HepG2 (cell line): ENCODE measurements around the gene NEK7. TPM values are rescaled to one million over a fixed set of nuclear protein-coding genes. Genes with fewer than 3 reads are reported as not detected.

Experiments
- ATAC-seq: fragments of 200-7000 bp; cut with Tn5 transposase; 3 replicates; pipeline ENCODE4 v1.9.1; 2020; ENCODE audit warnings: mild to moderate bottlenecking, moderate library complexity
- BruUV-seq: library from RNA; stranded (reverse); fragments of 400-500 nt; replicated peaks from 2 replicates; lab custom pipeline; 2021; lab: Mats Ljungman, UMichigan
- CTCF ChIA-PET: fragments of 300-600 bp; formaldehyde crosslinking; extraction: SDS; loops from one replicate; lab custom pipeline; 2021; ENCODE audit warnings: low total read pairs, inconsistent platforms, low intra/inter-chr PET ratio; lab: Yijun Ruan, JAX
- POLR2A ChIA-PET: fragments of 350-600 bp; sonication (Branson Sonifier 250); formaldehyde crosslinking; loops from one replicate; lab custom pipeline; 2020; ENCODE audit warnings: antibody characterized with exemption, inconsistent platforms; lab: Yijun Ruan, JAX
- DNase-seq: peaks from one replicate; pipeline ENCODE4 v3.0.0-alpha.2; 2015; ENCODE audit warnings: low spot score
- FAIRE-seq: peaks from 3 replicates; lab custom pipeline; 2011; peaks lifted over from hg19 to GRCh38; lab: Jason Lieb, UNC
- H2AFZ ChIP-seq: one replicate; pipeline ENCODE4 v1.6.1; 2011; ENCODE audit warnings: low read length, inconsistent platforms
- H3K27ac ChIP-seq: fragments of 300-600 bp; 3 replicates; pipeline ENCODE4 v1.8.0; 2011; ENCODE audit warnings: mixed run types, mild to moderate bottlenecking, mixed read lengths, low read length, inconsistent platforms; ENCODE audit not compliant: insufficient read depth; ENCODE audit errors: extremely low read length
- H3K27me3 ChIP-seq, 2 experiments: fragments of 200-600 bp in 1 of 2; 2 replicates in 1 of 2; 3 replicates in 1 of 2; pipeline versions ENCODE4 v1.6.0 to v1.8.0; 2011; ENCODE audit warnings: low read length in 2 of 2, mild to moderate bottlenecking in 2 of 2, moderate library complexity in 2 of 2, inconsistent platforms in 1 of 2; ENCODE audit not compliant: insufficient read depth in 2 of 2, control insufficient read depth in 1 of 2
- H3K36me3 ChIP-seq, 2 experiments: fragments of 200-600 bp in 1 of 2; replicated peaks in 1 of 2; 2 replicates in 1 of 2; 3 replicates in 1 of 2; pipeline versions ENCODE4 v1.5.1 to v1.8.0; 2011; ENCODE audit warnings: low read length in 2 of 2, inconsistent platforms in 1 of 2; ENCODE audit not compliant: insufficient read depth in 2 of 2, control insufficient read depth in 1 of 2
- H3K4me1 ChIP-seq: 2 replicates; pipeline ENCODE4 v1.5.1; 2012; ENCODE audit warnings: low read length, inconsistent platforms; ENCODE audit not compliant: insufficient read depth
- H3K4me2 ChIP-seq: 2 replicates; pipeline ENCODE4 v1.6.0; 2011; ENCODE audit warnings: low read depth, low read length, inconsistent platforms
- H3K4me3 ChIP-seq, 3 experiments: fragments of 200-600 bp in 1 of 3; sonication (generic), shearing (Covaris generic) in 1 of 3; replicated peaks in 1 of 3; 2 replicates each; pipeline ENCODE4 v1.5.1; 2011 to 2016; ENCODE audit warnings: low read length in 3 of 3, inconsistent platforms in 2 of 3, low read depth in 2 of 3, mild to moderate bottlenecking in 2 of 3, control low read depth in 1 of 3, mixed read lengths in 1 of 3; ENCODE audit not compliant: insufficient read depth in 1 of 3
- H3K79me2 ChIP-seq: one replicate; pipeline ENCODE4 v1.6.1; 2011; ENCODE audit warnings: low read length, inconsistent platforms; ENCODE audit not compliant: insufficient read depth
- H3K9ac ChIP-seq: 2 replicates; pipeline ENCODE4 v1.6.0; 2011; ENCODE audit warnings: mild to moderate bottlenecking, low read depth, low read length, inconsistent platforms; ENCODE audit not compliant: insufficient read depth
- H3K9me3 ChIP-seq: 2 replicates; pipeline ENCODE4 v1.5.1; 2012; ENCODE audit warnings: mild to moderate bottlenecking, low read length
- H4K20me1 ChIP-seq: 2 replicates; pipeline ENCODE4 v1.6.0; 2011; ENCODE audit warnings: inconsistent platforms, mild to moderate bottlenecking, low read length, moderate library complexity; ENCODE audit not compliant: insufficient read depth
- BRCA1 ChIP-seq: sonication (generic); formaldehyde crosslinking; IDR thresholded peaks from 2 replicates; pipeline ENCODE4 v1.4.0; 2020; ENCODE audit warnings: missing genetic modification reagents
- ELK4 ChIP-seq: sonication (generic); formaldehyde crosslinking; IDR thresholded peaks from 2 replicates; pipeline ENCODE4 v1.9.0; 2021; ENCODE audit warnings: missing genetic modification reagents, borderline replicate concordance
- ERF ChIP-seq: IDR thresholded peaks from 2 replicates; pipeline ENCODE4 v1.6.1; 2018; ENCODE audit warnings: missing biosample characterization, missing genetic modification reagents
- ESRRA ChIP-seq: sonication (generic); formaldehyde crosslinking; IDR thresholded peaks from 2 replicates; pipeline ENCODE4 v1.5.1; 2020; ENCODE audit warnings: mild to moderate bottlenecking, low read depth, missing genetic modification reagents
- ISL2 ChIP-seq: sonication (generic); formaldehyde crosslinking; IDR thresholded peaks from 2 replicates; pipeline ENCODE4 v1.5.0; 2020; ENCODE audit warnings: missing genetic modification reagents
- KAT8 ChIP-seq: IDR thresholded peaks from 2 replicates; pipeline ENCODE4 v1.6.1; 2016; ENCODE audit warnings: missing genetic modification reagents, missing compliant biosample characterization
- NR2F2 ChIP-seq: IDR thresholded peaks from 2 replicates; pipeline ENCODE4 v1.6.1; 2012; ENCODE audit warnings: low read depth, inconsistent platforms, borderline replicate concordance
- PRDM10 ChIP-seq: sonication (generic); formaldehyde crosslinking; IDR thresholded peaks from 2 replicates; pipeline ENCODE4 v1.4.0; 2020; ENCODE audit warnings: low read depth, missing genetic modification reagents
- SAP130 ChIP-seq: IDR thresholded peaks from 2 replicates; pipeline ENCODE4 v1.6.1; 2016; ENCODE audit warnings: low read depth
- SKIL ChIP-seq: sonication (generic); formaldehyde crosslinking; IDR thresholded peaks from 2 replicates; pipeline ENCODE4 v1.8.0; 2022; ENCODE audit warnings: missing genetic modification reagents, mild to moderate bottlenecking, moderate library complexity, borderline replicate concordance
- SMAD3 ChIP-seq: sonication (generic); formaldehyde crosslinking; IDR thresholded peaks from 2 replicates; pipeline ENCODE4 v1.4.0; 2020; ENCODE audit warnings: missing genetic modification reagents
- TAF15 ChIP-seq: fragments of 200-400 bp; formaldehyde crosslinking; IDR thresholded peaks from one replicate; pipeline ENCODE4 v1.6.1; 2018; ENCODE audit warnings: mild to moderate bottlenecking, low read depth, low read length; ENCODE audit not compliant: poor library complexity, severe bottlenecking
- YEATS4 ChIP-seq: sonication (generic); formaldehyde crosslinking; IDR thresholded peaks from 2 replicates; pipeline ENCODE4 v1.4.0; 2020; ENCODE audit warnings: missing genetic modification reagents, borderline replicate concordance
- YY1 ChIP-seq: IDR thresholded peaks from 2 replicates; pipeline ENCODE4 v1.6.1; 2011; ENCODE audit warnings: low read length, low read depth, moderate library complexity, mild to moderate bottlenecking; ENCODE audit not compliant: insufficient read depth, insufficient replicate concordance
- ZFP1 ChIP-seq: IDR thresholded peaks from 2 replicates; pipeline ENCODE4 v1.6.1; 2016
- ZNF12 ChIP-seq: sonication (generic); formaldehyde crosslinking; IDR thresholded peaks from 2 replicates; pipeline ENCODE4 v1.5.0; 2020; ENCODE audit warnings: missing genetic modification reagents
- WGBS: methylation state at CpG from one replicate; pipeline ENCODE4 v1.1.6; 2017; ENCODE audit warnings: low lambda C conversion rate; 5-methylcytosine and 5-hydroxymethylcytosine counted together
- in situ Hi-C: cut with HindIII; loops from 2 replicates; pipeline ENCODE4 v1.10.0; 2017; ENCODE audit warnings: low pct_unique_long_range_greater_than_20kb; ENCODE audit not compliant: extremely low pct_ligation_motif_present
- intact Hi-C: fragments of 100-400 bp; cut with micrococcal nuclease; formaldehyde crosslinking; loops from one replicate; pipeline ENCODE4 v1.10.0; 2022; ENCODE audit not compliant: unreplicated experiment
- polyA plus RNA-seq, 8 experiments: library from polyadenylated mRNA; depleted of rRNA in 3 of 8; stranded (reverse) in 7 of 8; unstranded in 1 of 8; fragments of >200 nt; fragmentation: Illumina TruSeq in 4 of 8; extraction: Trizol in 4 of 8; gene quantifications; 2 replicates each; pipeline versions ENCODE4 v1.2.1 to v1.2.3, GENCODE V29; 2011 to 2016; ENCODE audit warnings: low read depth in 4 of 8, missing spikeins in 1 of 8, mixed read lengths in 1 of 8; ENCODE audit not compliant: insufficient read depth in 1 of 8
- total RNA-seq, 5 experiments: library from RNA; depleted of rRNA; stranded (reverse); fragments of >200 nt; fragmentation: Illumina TruSeq; extraction: Trizol; gene quantifications; 2 replicates each; pipeline ENCODE4 v1.2.3, GENCODE V29; 2016; ENCODE audit warnings: low read depth in 1 of 5

NEK7 gene
- total and polyA plus RNA-seq, 2 of the 13 experiments (the other 11 are each of a cell fraction or from before 2014, with no cell fraction given), result 18.1 to 19.2 TPM

GRCh38 chr1:198361237-198361767, 204.5 kb downstream of the NEK7 start (continued):
- TF ChIP-seq ERF (CRISPR knock-in tag), result no peak
- TF ChIP-seq ESRRA (CRISPR knock-in tag), result no peak
- TF ChIP-seq ELK4 (CRISPR knock-in tag), result no peak
- TF ChIP-seq SMAD3, result no peak
- TF ChIP-seq ZNF12, result no peak

GRCh38 chr1:198363625-198364151, 206.9 kb downstream of the NEK7 start:
- ChIA-PET POLR2A (no interaction called here), CTCF (no interaction called here)
- Histone ChIP-seq H3K4me3 (no peak overlapping the region), H3K79me2 (no peaks in the 10 kb centered on the region), H3K27me3 (no peaks in the 10 kb centered on the region), H3K4me2 (no peak overlapping the region), H3K9ac (no peak overlapping the region), H3K4me1 (no peaks in the 10 kb centered on the region), H2AFZ (no peak overlapping the region), H3K9me3 (no peaks in the 10 kb centered on the region), H4K20me1 (no peaks in the 10 kb centered on the region), H3K27ac (no peak overlapping the region), H3K36me3 (no peaks in the 10 kb centered on the region)
- FAIRE-seq (no peak), DNase-seq (no peak), ATAC-seq (no peak)
- WGBS, result 15% methylated on average over 3 of the region's 3 CpGs
- BruUV-seq, result no TSS peak
- intact Hi-C loops, result no loop called here
- in situ Hi-C loops, result no loop called here
- TF ChIP-seq BRCA1 (CRISPR knock-in tag) (no peak), YEATS4 (CRISPR knock-in tag) (no peak), PRDM10 (CRISPR knock-in tag) (no peak), NR2F2 (no peak), SKIL (CRISPR knock-in tag) (no peak), TAF15 (no peak), ISL2 (CRISPR knock-in tag) (no peak), SAP130 (no peak), YY1 (no peak), KAT8 (CRISPR knock-in tag) (no peak), ZFP1 (no peak)
